ENCODE results near the gene MCHR1. TPM values are rescaled to one million over a fixed set of nuclear protein-coding genes. Genes with fewer than 3 reads are reported as not detected.

The MCHR1 gene
- polyA plus RNA-seq, 1 of the 3 experiments (the other 2 are of a cell fraction), result 0.33 TPM

- TF ChIP-seq REST (IDR thresholded peaks at IDR 0.05; ENCODE audit: low read depth, low read length) (no peak), MAX (IDR thresholded peaks at IDR 0.05; ENCODE audit: low read depth) (no peak), RFX5 (IDR thresholded peaks at IDR 0.05; ENCODE audit: low read length) (no peak), GABPA (IDR thresholded peaks at IDR 0.05; ENCODE audit: low read depth) (no peak), MXI1 (IDR thresholded peaks at IDR 0.05; ENCODE audit: low read depth, low read length) (no peak), FOSL2 (IDR thresholded peaks at IDR 0.05; ENCODE audit: borderline replicate concordance, low read depth) (no peak)
Observed at GRCh38 chr22:40729284-40729683, 50.0 kb downstream of the MCHR1 start (continued).

Other genes with a start within 250 kb of the MCHR1 start
- gene MRTFA, start 42.8 kb upstream of the MCHR1 start, polyA plus RNA-seq (2012; rRNA removed), result 2.9 and 5.8 TPM in 2 replicates
- 11.1 and 18.9 TPM in 2 replicates for gene SLC25A17, start 139.9 kb downstream of the MCHR1 start, polyA plus RNA-seq (2012; rRNA removed)
- 66.0 and 72.3 TPM in 2 replicates for gene ST13, start 177.2 kb downstream of the MCHR1 start, polyA plus RNA-seq (2012; rRNA removed)
- 8.6 and 10.7 TPM in 2 replicates for gene XPNPEP3, start 177.7 kb downstream of the MCHR1 start, polyA plus RNA-seq (2012; rRNA removed)
- not detected in 2 replicates for gene DNAJB7, start 182.6 kb downstream of the MCHR1 start, polyA plus RNA-seq (2012; rRNA removed)

Measured in SK-N-SH (cell line).